B cell (primary cell): ENCODE measurements around the gene OOSP4A. TPM values are rescaled to one million over a fixed set of nuclear protein-coding genes. Genes with fewer than 3 reads are reported as not detected.

ENCODE experiments used
- ATAC-seq: fragments of 200-7000 bp; cut with Tn5 transposase; one replicate; pipeline ENCODE4 v1.10.0; 2021; ENCODE audit warnings: low read depth, mild to moderate bottlenecking, moderate number of reproducible peaks, moderate library complexity
- CTCF ChIA-PET: fragments of 350-600 bp; sonication (Branson Sonifier 250); formaldehyde crosslinking; loops from one replicate; lab custom pipeline; 2021; ENCODE audit warnings: antibody characterized with exemption, inconsistent platforms; lab: Charles Lee
- POLR2A ChIA-PET: fragments of 350-600 bp; sonication (Branson Sonifier 250); formaldehyde crosslinking; loops from one replicate; lab custom pipeline; 2021; ENCODE audit warnings: antibody characterized with exemption; lab: Charles Lee
- DNase-seq: peaks from one replicate; pipeline ENCODE4 v3.0.0; 2013
- H2AFZ ChIP-seq: 2 replicates; pipeline ENCODE4 v1.6.1; 2012; ENCODE audit warnings: mild to moderate bottlenecking, low read depth, low read length; ENCODE audit not compliant: insufficient read depth, poor library complexity, severe bottlenecking
- H3K27ac ChIP-seq, 2 donors: 1 replicate in 1 of 2; 2 replicates in 1 of 2; pipeline ENCODE4 v1.5.1; 2012 to 2013; ENCODE audit warnings: low read length in 2 of 2, mild to moderate bottlenecking in 2 of 2, moderate library complexity in 1 of 2
- H3K27me3 ChIP-seq, 4 experiments: fragments of 200-600 bp in 1 of 4; sonication (generic) in 1 of 4; replicated peaks in 1 of 4; 1 replicate in 2 of 4; 2 replicates in 2 of 4; pipeline versions ENCODE4 v1.6.1 to v1.7.0; 2013 to 2016; ENCODE audit warnings: low read length in 3 of 4, mild to moderate bottlenecking in 2 of 4, mixed read lengths in 1 of 4, moderate library complexity in 1 of 4; ENCODE audit not compliant: insufficient read depth in 4 of 4, control insufficient read depth in 3 of 4; ENCODE audit errors: control extremely low read depth in 1 of 4
- H3K36me3 ChIP-seq, 2 experiments: replicated peaks in 1 of 2; 1 replicate in 1 of 2; 2 replicates in 1 of 2; pipeline versions ENCODE4 v1.6.1 to v1.7.1; 2013; ENCODE audit warnings: low read length in 1 of 2; ENCODE audit not compliant: insufficient read depth in 2 of 2, control insufficient read depth in 1 of 2; ENCODE audit errors: control extremely low read depth in 1 of 2, extremely low read depth in 1 of 2
- H3K4me1 ChIP-seq, 2 donors: fragments of 200-600 bp in 1 of 2; sonication (generic) in 1 of 2; 1 replicate in 1 of 2; 2 replicates in 1 of 2; pipeline versions ENCODE4 v1.5.1 to v1.6.1; 2013 to 2017; ENCODE audit warnings: low read length in 2 of 2; ENCODE audit not compliant: control insufficient read depth in 2 of 2, insufficient read depth in 2 of 2
- H3K4me2 ChIP-seq: replicated peaks from 2 replicates; pipeline ENCODE3; 2012; ENCODE audit warnings: mild to moderate bottlenecking, low read depth, low read length; ENCODE audit not compliant: poor library complexity, severe bottlenecking
- H3K4me3 ChIP-seq, 5 experiments: fragments of 200-600 bp in 1 of 5; sonication (generic) in 1 of 5; 1 replicate in 3 of 5; 2 replicates in 2 of 5; pipeline versions ENCODE4 v1.5.1 to v1.7.0; 2011 to 2016; ENCODE audit warnings: low read length in 4 of 5, mild to moderate bottlenecking in 4 of 5, low read depth in 2 of 5, control low read depth in 1 of 5, moderate library complexity in 1 of 5; ENCODE audit not compliant: insufficient read depth in 1 of 5; ENCODE audit errors: control extremely low read depth in 1 of 5, extremely low read depth in 1 of 5
- H3K79me2 ChIP-seq: fragments of 200-600 bp; sonication (generic); one replicate; pipeline ENCODE4 v1.6.0; 2016; ENCODE audit warnings: low read length; ENCODE audit not compliant: control insufficient read depth, insufficient read depth
- H3K9ac ChIP-seq: fragments of 200-600 bp; sonication (generic); 2 replicates; pipeline ENCODE4 v1.6.1; 2017; ENCODE audit warnings: mild to moderate bottlenecking, low read length, moderate library complexity
- H3K9me3 ChIP-seq, 3 donors: one replicate each; pipeline versions ENCODE4 v1.6.1 to v1.7.1; 2013; ENCODE audit warnings: low read length in 2 of 3; ENCODE audit not compliant: control insufficient read depth in 2 of 3, insufficient read depth in 1 of 3; ENCODE audit errors: control extremely low read depth in 1 of 3
- H4K20me1 ChIP-seq: 2 replicates; pipeline ENCODE4 v1.6.0; 2012; ENCODE audit warnings: mild to moderate bottlenecking, low read length; ENCODE audit not compliant: insufficient read depth, control insufficient read depth, poor library complexity, severe bottlenecking
- H3K27ac Mint-ChIP-seq: one replicate; pipeline ENCODE4 v1.8.0; 2021; ENCODE audit warnings: mixed read lengths
- H3K27me3 Mint-ChIP-seq: one replicate; pipeline ENCODE4 v1.8.0; 2021; ENCODE audit warnings: mixed read lengths
- H3K4me1 Mint-ChIP-seq: one replicate; pipeline ENCODE4 v1.8.0; 2021; ENCODE audit warnings: mixed read lengths
- H3K4me3 Mint-ChIP-seq: one replicate; pipeline ENCODE4 v1.8.0; 2021; ENCODE audit warnings: mixed read lengths
- H3K9me3 Mint-ChIP-seq: one replicate; pipeline ENCODE4 v1.8.0; 2022; ENCODE audit warnings: mixed read lengths; ENCODE audit not compliant: insufficient read depth
- CTCF ChIP-seq: fragments of 200-600 bp; IDR thresholded peaks from one replicate; pipeline ENCODE4 v1.8.0; 2022; ENCODE audit warnings: antibody characterized with exemption, mild to moderate bottlenecking
- EZH2 ChIP-seq: IDR thresholded peaks from 2 replicates; pipeline ENCODE4 v1.6.1; 2012; ENCODE audit warnings: borderline replicate concordance, low read depth, mild to moderate bottlenecking, moderate library complexity, low read length; ENCODE audit not compliant: insufficient read depth, poor library complexity, severe bottlenecking
- WGBS: methylation state at CpG from one replicate; pipeline ENCODE4 v1.1.5; 2013; ENCODE audit warnings: missing lambda C conversion rate; ENCODE audit not compliant: insufficient coverage; 5-methylcytosine and 5-hydroxymethylcytosine counted together
- intact Hi-C: fragments of 100-400 bp; cut with micrococcal nuclease; formaldehyde crosslinking; loops from one replicate; pipeline ENCODE4 v1.10.0; 2022
- polyA plus RNA-seq: library from polyadenylated mRNA; depleted of rRNA; stranded (reverse); fragments of >200 nt; gene quantifications from 2 replicates; pipeline ENCODE4 v1.2.3, GENCODE V29; 2012
- total RNA-seq, 2 donors: library from RNA; stranded (reverse); fragments of 120-200 nt in 1 of 2; gene quantifications; 1 replicate in 1 of 2; 2 replicates in 1 of 2; pipeline versions ENCODE4 v1.2.3 to v1.2.4, GENCODE V29; 2013 to 2022

The OOSP4A gene
- total and polyA plus RNA-seq, 2 donors (not counting 1 experiment from before 2014, with no cell fraction given), result not detected

- Histone ChIP-seq H3K9ac (no peak overlapping the region), H3K27ac (no peak overlapping the region), H3K4me1 (no peaks in the 10 kb centered on the region), H3K4me2 (no peak overlapping the region), H3K79me2 (no peaks in the 10 kb centered on the region), H3K27me3 (no peaks in the 10 kb centered on the region), H3K9me3 (no peaks in the 10 kb centered on the region), H2AFZ (no peak overlapping the region), H4K20me1 (no peaks in the 10 kb centered on the region), H3K4me3 (no peak overlapping the region), H3K36me3 (no peaks in the 10 kb centered on the region)
- ChIA-PET POLR2A (no interaction called here), CTCF (no interaction called here)
- H3K4me3 Mint-ChIP-seq, result no peak overlapping the region
- H3K27ac Mint-ChIP-seq, result no peak overlapping the region
- intact Hi-C loops, result no loop called here
- WGBS, result 100% methylated on average over 4 of the region's 7 CpGs
- TF ChIP-seq EZH2, result no peak
- TF ChIP-seq CTCF, result no peak
- no peaks in the 10 kb centered on the region for H3K4me1 Mint-ChIP-seq
- peaks cover 13% of the 10 kb centered on the region for H3K27me3 Mint-ChIP-seq
- no peaks in the 10 kb centered on the region for H3K9me3 Mint-ChIP-seq
- no peak for DNase-seq
- ATAC-seq, result no peak
Observed at GRCh38 chr11:59965424-59965823, 1.6 kb downstream of the OOSP4A start.

- no peak for ATAC-seq
- Histone ChIP-seq H3K27me3 (no peaks in the 10 kb centered on the region), H3K9ac (no peak overlapping the region), H3K4me2 (no peak overlapping the region), H4K20me1 (no peaks in the 10 kb centered on the region), H3K4me1 (no peaks in the 10 kb centered on the region), H3K36me3 (no peaks in the 10 kb centered on the region), H3K79me2 (no peaks in the 10 kb centered on the region), H3K27ac (no peak overlapping the region), H3K4me3 (no peak overlapping the region), H3K9me3 (no peaks in the 10 kb centered on the region), H2AFZ (no peak overlapping the region)
- Mint-ChIP-seq H3K4me1 (no peaks in the 10 kb centered on the region), H3K4me3 (no peak overlapping the region), H3K9me3 (no peaks in the 10 kb centered on the region), H3K27me3 (peaks cover 16% of the 10 kb centered on the region), H3K27ac (no peak overlapping the region)
- DNase-seq, result no peak
- WGBS, result no CpG with 5 or more reads among the region's 3 CpGs
- CTCF ChIA-PET, result no interaction called here
- POLR2A ChIA-PET, result no interaction called here
- intact Hi-C loops, result no loop called here
- TF ChIP-seq EZH2 (no peak), CTCF (no peak)
Observed at GRCh38 chr11:59966201-59966600, 2.4 kb downstream of the OOSP4A start.
